ENCODE results near the gene DVL2. TPM values are rescaled to one million over a fixed set of nuclear protein-coding genes. Genes with fewer than 3 reads are reported as not detected.

Gene DVL2
- total RNA-seq = 46.4 TPM
- long read RNA-seq, transcript DVL2-201 (15 exons, 3,018 nt) = major isoform, 31 of 76 reads
- long read RNA-seq, partial matches to known transcripts = 8 of 76 reads
- long read RNA-seq, other reads (novel, unspliced or antisense) = 36 of 76 reads

- TF ChIP-seq CTCF (IDR thresholded peaks at IDR 0.05) = no peak
- Histone ChIP-seq H3K36me3 (peaks cover 37% of the 10 kb centered on the region), H3K27me3 (ENCODE audit: low read depth) (no peaks in the 10 kb centered on the region), H3K4me3 (peak within 1 kb of the TSS; percentile 85), H3K27ac (peak within 1 kb of the TSS; percentile 80), H3K9me3 (no peaks in the 10 kb centered on the region), H3K4me1 (peaks cover 45% of the 10 kb centered on the region)
- intact Hi-C loops (cut with DNase I) = no loop called here
- ATAC-seq (peak; percentile 66 to 79), DNase-seq (peak; percentile 97)
These were observed at the start of gene DVL2 for GRCh38 chr17:7234083-7234951. Gene DVL2 (minus strand): TSS chr17:7234517. CDS start chr17:7234262, 255 bp downstream.

GRCh38 chr17:7283471-7284216, 49.3 kb upstream of the DVL2 start:
- H3K27me3 ChIP-seq (ENCODE audit: low read depth) = peaks cover 18% of the 10 kb centered on the region
- TF ChIP-seq CTCF (IDR thresholded peaks at IDR 0.05) = no peak
- ATAC-seq = no peak
- no peak for DNase-seq
- H3K9me3 ChIP-seq = no peaks in the 10 kb centered on the region
- H3K4me3 ChIP-seq = no peak overlapping the region
- peaks cover 27% of the 10 kb centered on the region for H3K4me1 ChIP-seq
- intact Hi-C loops (cut with DNase I) = no loop called here
- H3K36me3 ChIP-seq = no peaks in the 10 kb centered on the region
- no peak overlapping the region for H3K27ac ChIP-seq

- ATAC-seq = no peak
- Histone ChIP-seq H3K27me3 (ENCODE audit: low read depth) (peaks cover 16% of the 10 kb centered on the region), H3K9me3 (no peaks in the 10 kb centered on the region), H3K36me3 (no peaks in the 10 kb centered on the region), H3K27ac (no peak overlapping the region), H3K4me3 (peak overlapping the region; percentile 52), H3K4me1 (peaks cover 27% of the 10 kb centered on the region)
- intact Hi-C loops (cut with DNase I) = no loop called here
- DNase-seq = no peak
- no peak for TF ChIP-seq CTCF (IDR thresholded peaks at IDR 0.05)
These were observed 48.5 kb upstream of the DVL2 start for GRCh38 chr17:7282752-7283321.

GRCh38 chr17:7281953-7282751, 47.8 kb upstream of the DVL2 start:
- no peak for TF ChIP-seq CTCF (IDR thresholded peaks at IDR 0.05)
- H3K27me3 ChIP-seq (ENCODE audit: low read depth) = peaks cover 12% of the 10 kb centered on the region
- ATAC-seq (peak; percentile 1 to 3), DNase-seq (no peak)
- peaks cover 27% of the 10 kb centered on the region for H3K4me1 ChIP-seq
- intact Hi-C loops (cut with DNase I) = no loop called here
- H3K36me3 ChIP-seq = no peaks in the 10 kb centered on the region
- no peaks in the 10 kb centered on the region for H3K9me3 ChIP-seq
- H3K27ac ChIP-seq = no peak overlapping the region
- peak overlapping the region; percentile 52 for H3K4me3 ChIP-seq
